Mesothelial cell of epicardium (in vitro differentiated cells): ENCODE results near the gene RHCG. TPM values are rescaled to one million over a fixed set of nuclear protein-coding genes. Genes with fewer than 3 reads are reported as not detected.

Experiments
- DNase-seq, 2 experiments: peaks; one replicate each; pipeline ENCODE4 v3.0.0; 2021; ENCODE audit warnings: low spot score in 2 of 2; ENCODE audit not compliant: unreplicated experiment in 2 of 2
- H3K27ac Mint-ChIP-seq: 2 replicates; pipeline ENCODE4 v1.8.0; 2021; ENCODE audit warnings: mixed read lengths
- H3K27me3 Mint-ChIP-seq: 2 replicates; pipeline ENCODE4 v1.8.0; 2021; ENCODE audit warnings: low read depth, mixed read lengths
- H3K36me3 Mint-ChIP-seq: 2 replicates; pipeline ENCODE4 v1.8.0; 2021; ENCODE audit warnings: mixed read lengths
- H3K4me1 Mint-ChIP-seq: 2 replicates; pipeline ENCODE4 v1.8.0; 2021; ENCODE audit warnings: mixed read lengths
- H3K4me3 Mint-ChIP-seq: 2 replicates; pipeline ENCODE4 v1.8.0; 2021; ENCODE audit warnings: mild to moderate bottlenecking, moderate library complexity, mixed read lengths
- H3K9me3 Mint-ChIP-seq: 2 replicates; pipeline ENCODE4 v1.8.0; 2021; ENCODE audit warnings: mixed read lengths
- CTCF ChIP-seq: fragments of 200-600 bp; sonication (generic); IDR thresholded peaks from one replicate; pipeline ENCODE4 v1.5.0; 2021; ENCODE audit warnings: antibody characterized with exemption; ENCODE audit not compliant: unreplicated experiment
- total RNA-seq: library from RNA; stranded (reverse); gene quantifications from 3 replicates; pipeline ENCODE4 v1.2.1, GENCODE V29; 2021

The RHCG gene
- total RNA-seq, 1 donor from 2014 or later, result 0.16 TPM

DNA sequence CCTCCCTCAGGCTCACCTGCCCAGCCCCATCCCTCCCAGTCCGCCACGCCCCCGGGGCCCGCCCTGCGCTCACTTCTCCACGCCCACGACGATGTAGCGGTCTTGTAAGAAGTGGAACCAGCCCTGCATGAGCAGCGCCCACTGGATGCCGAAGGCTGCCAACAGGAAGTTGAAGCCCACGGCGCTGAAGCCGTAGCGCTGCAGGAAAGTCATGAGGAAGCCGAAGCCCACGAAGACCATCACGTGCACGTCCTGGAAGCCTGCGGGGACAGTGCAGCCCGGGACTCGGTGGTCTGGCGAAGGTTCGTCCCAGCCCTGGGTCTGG is 9.7 kb downstream of the RHCG start:
- no peak overlapping the region for H3K27ac Mint-ChIP-seq
- H3K27me3 Mint-ChIP-seq, result peaks cover 82% of the 10 kb centered on the region
- H3K4me3 Mint-ChIP-seq, result no peak overlapping the region
- no peaks in the 10 kb centered on the region for H3K4me1 Mint-ChIP-seq
- no peaks in the 10 kb centered on the region for H3K36me3 Mint-ChIP-seq
- peak in 1 of 2 experiments; percentile 16 for DNase-seq
- no peak for TF ChIP-seq CTCF
- no peaks in the 10 kb centered on the region for H3K9me3 Mint-ChIP-seq

DNA sequence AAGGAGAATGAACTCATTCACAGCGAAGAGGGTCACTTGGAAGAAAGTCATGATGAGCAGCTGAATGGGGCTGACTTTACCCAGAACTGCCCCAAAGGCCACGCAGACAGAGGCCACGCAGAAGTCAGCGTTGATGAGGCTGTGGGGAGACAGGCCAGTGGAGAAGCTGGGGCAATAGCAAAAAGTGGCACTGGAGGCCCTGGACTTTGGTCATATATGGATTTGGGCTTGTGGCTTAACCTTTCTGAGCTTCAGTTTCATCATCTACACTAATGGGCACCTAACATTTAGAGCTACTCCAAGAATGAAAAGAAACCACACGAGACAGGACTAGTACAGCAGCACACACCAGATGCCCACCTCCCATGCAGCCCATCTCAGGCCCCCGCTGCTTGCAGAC is 13.3 kb downstream of the RHCG start:
- H3K4me1 Mint-ChIP-seq, result no peaks in the 10 kb centered on the region
- no peak overlapping the region for H3K27ac Mint-ChIP-seq
- H3K9me3 Mint-ChIP-seq, result no peaks in the 10 kb centered on the region
- TF ChIP-seq CTCF, result no peak
- H3K27me3 Mint-ChIP-seq, result peaks cover 86% of the 10 kb centered on the region
- H3K4me3 Mint-ChIP-seq, result no peak overlapping the region
- DNase-seq, result no peak
- no peaks in the 10 kb centered on the region for H3K36me3 Mint-ChIP-seq

GRCh38 chr15:89482139-89482538 is 14.2 kb downstream of the RHCG start:
- Mint-ChIP-seq H3K27me3 (peaks cover 84% of the 10 kb centered on the region), H3K4me1 (no peaks in the 10 kb centered on the region), H3K4me3 (no peak overlapping the region), H3K27ac (no peak overlapping the region), H3K9me3 (no peaks in the 10 kb centered on the region), H3K36me3 (no peaks in the 10 kb centered on the region)
- no peak for DNase-seq
- no peak for TF ChIP-seq CTCF

- Mint-ChIP-seq H3K4me3 (no peak overlapping the region), H3K9me3 (no peaks in the 10 kb centered on the region), H3K27ac (no peak overlapping the region), H3K27me3 (peaks cover 87% of the 10 kb centered on the region), H3K36me3 (no peaks in the 10 kb centered on the region), H3K4me1 (no peaks in the 10 kb centered on the region)
- no peak for TF ChIP-seq CTCF
- DNase-seq, result no peak
Observed at GRCh38 chr15:89480505-89480904, 15.9 kb downstream of the RHCG start.

GRCh38 chr15:89479173-89479572 is 17.2 kb downstream of the RHCG start:
- Mint-ChIP-seq H3K27me3 (peaks cover 89% of the 10 kb centered on the region), H3K27ac (no peak overlapping the region), H3K36me3 (no peaks in the 10 kb centered on the region), H3K4me3 (no peak overlapping the region), H3K9me3 (no peaks in the 10 kb centered on the region), H3K4me1 (no peaks in the 10 kb centered on the region)
- no peak for DNase-seq
- TF ChIP-seq CTCF, result no peak
